GM12878 (cell line): ENCODE results near the gene DISC1. TPM values are rescaled to one million over a fixed set of nuclear protein-coding genes. Genes with fewer than 3 reads are reported as not detected.
"Not testable (repeated sequence)": the region's sequence is repeated elsewhere in the genome, so short reads cannot be mapped to it uniquely, and the experiment has no call there.

Experiments used
- ATAC-seq: fragments of 200-7000 bp; cut with Tn5 transposase; 3 replicates; pipeline ENCODE4 v1.9.1; 2020; ENCODE audit warnings: mild to moderate bottlenecking, moderate library complexity
- BruUV-seq: library from RNA; stranded (reverse); fragments of 400-500 nt; replicated peaks from 2 replicates; lab custom pipeline; 2021; lab: Mats Ljungman, UMichigan
- CTCF ChIA-PET: fragments of 300-600 bp; sonication (Branson Sonifier 250); formaldehyde crosslinking; extraction: SDS; loops from one replicate; lab custom pipeline; 2021; ENCODE audit warnings: inconsistent platforms; lab: Yijun Ruan, JAX
- POLR2A ChIA-PET: fragments of 350-600 bp; formaldehyde crosslinking; extraction: SDS; loops from one replicate; lab custom pipeline; 2021; ENCODE audit warnings: inconsistent platforms; lab: Charles Lee
- RAD21 ChIA-PET: fragments of 300-600 bp; sonication (Branson Sonifier 250); formaldehyde crosslinking; loops from one replicate; lab custom pipeline; 2023; ENCODE audit warnings: antibody characterized with exemption; ENCODE audit not compliant: unreplicated experiment; lab: Charles Lee
- SMC1A ChIA-PET: fragments of 300-600 bp; sonication (Branson Sonifier 250); formaldehyde crosslinking; loops from one replicate; lab custom pipeline; 2023; ENCODE audit not compliant: unreplicated experiment, uncharacterized antibody; lab: Charles Lee
- DNase-seq: peaks from one replicate; pipeline ENCODE4 v3.0.0-alpha.2; 2011; ENCODE audit warnings: low read depth, low spot score
- FAIRE-seq: peaks from 3 replicates; lab custom pipeline; 2011; peaks lifted over from hg19 to GRCh38; lab: Jason Lieb, UNC
- H2AFZ ChIP-seq: 2 replicates; pipeline ENCODE4 v1.6.0; 2011; ENCODE audit warnings: low read depth, low read length, control low read depth; ENCODE audit not compliant: control insufficient read depth
- H3K27ac ChIP-seq: 2 replicates; pipeline ENCODE4 v1.5.1; 2011; ENCODE audit warnings: control low read depth; ENCODE audit not compliant: control insufficient read depth, insufficient read depth
- H3K27me3 ChIP-seq, 2 experiments: replicated peaks in 1 of 2; 2 replicates each; pipeline versions ENCODE4 v1.6.0 to v1.6.1; 2011; ENCODE audit warnings: low read length in 1 of 2; ENCODE audit not compliant: control insufficient read depth in 2 of 2, insufficient read depth in 2 of 2
- H3K36me3 ChIP-seq, 2 experiments: 2 replicates each; pipeline ENCODE4 v1.5.1; 2011; ENCODE audit warnings: low read length in 1 of 2; ENCODE audit not compliant: control insufficient read depth in 2 of 2, insufficient read depth in 2 of 2
- H3K4me1 ChIP-seq: 2 replicates; pipeline ENCODE4 v1.6.1; 2011; ENCODE audit warnings: mild to moderate bottlenecking, low read length, moderate library complexity, mixed read lengths; ENCODE audit not compliant: control insufficient read depth, insufficient read depth
- H3K4me2 ChIP-seq: 2 replicates; pipeline ENCODE4 v1.6.0; 2011; ENCODE audit warnings: control low read depth; ENCODE audit not compliant: control insufficient read depth, insufficient read depth
- H3K4me3 ChIP-seq: fragments of 200-600 bp; sonication (generic); 2 replicates; pipeline ENCODE4 v1.5.1; 2016
- H3K79me2 ChIP-seq: 2 replicates; pipeline ENCODE4 v1.6.0; 2011; ENCODE audit warnings: low read length; ENCODE audit not compliant: control insufficient read depth, insufficient read depth
- H3K9ac ChIP-seq: 2 replicates; pipeline ENCODE4 v1.8.0; 2011; ENCODE audit warnings: low read length, control low read depth, mixed read lengths; ENCODE audit not compliant: control insufficient read depth, insufficient read depth
- H3K9me3 ChIP-seq: replicated peaks from 3 replicates; pipeline ENCODE4 v1.5.1; 2011; ENCODE audit warnings: mild to moderate bottlenecking, low read length; ENCODE audit not compliant: control insufficient read depth, insufficient read depth
- H4K20me1 ChIP-seq: 2 replicates; pipeline ENCODE4 v1.6.0; 2011; ENCODE audit not compliant: control insufficient read depth, insufficient read depth
- MEF2B ChIP-seq: fragments of 450-650 bp; IDR thresholded peaks from 2 replicates; pipeline ENCODE4 v1.6.1; 2018; ENCODE audit warnings: mild to moderate bottlenecking, moderate library complexity; ENCODE audit not compliant: partially characterized antibody, poor library complexity, severe bottlenecking
- NR2C2 ChIP-seq: IDR thresholded peaks from 2 replicates; pipeline ENCODE4 v1.6.1; 2011; ENCODE audit warnings: borderline replicate concordance, low read depth; ENCODE audit not compliant: control insufficient read depth, insufficient read length
- SMAD1 ChIP-seq: fragments of 450-650 bp; IDR thresholded peaks from 2 replicates; pipeline ENCODE4 v1.6.1; 2018; ENCODE audit warnings: mild to moderate bottlenecking, low read depth; ENCODE audit not compliant: partially characterized antibody
- TBL1XR1 ChIP-seq: IDR thresholded peaks from 2 replicates; pipeline ENCODE4 v1.6.1; 2012; ENCODE audit warnings: low read depth, low read length, improper control_type of control experiment
- WGBS: methylation state at CpG from one replicate; pipeline ENCODE4 v1.1.6; 2016; ENCODE audit warnings: low lambda C conversion rate; ENCODE audit not compliant: insufficient replicate concordance, insufficient coverage; ENCODE audit errors: missing lambda C conversion rate; 5-methylcytosine and 5-hydroxymethylcytosine counted together
- in situ Hi-C: fragments of 300-500 bp; cut with MboI; formaldehyde crosslinking; loops from 9 replicates; pipeline ENCODE4 v1.14.3; 2018; ENCODE audit warnings: mixed read lengths
- intact Hi-C: fragments of 100-400 bp; cut with micrococcal nuclease; formaldehyde crosslinking; loops from one replicate; pipeline ENCODE4 v1.14.2; 2022; ENCODE audit not compliant: unreplicated experiment
- polyA plus RNA-seq, 11 experiments: library from polyadenylated mRNA; depleted of rRNA in 4 of 11; unstranded in 6 of 11; stranded (reverse) in 5 of 11; fragments of >200 nt; fragmentation: Nextera tagmentation in 4 of 11; fragmentation: Illumina TruSeq in 1 of 11; extraction: Ambion mirVana in 4 of 11; extraction: Trizol in 1 of 11; gene quantifications; 1 replicate in 1 of 11; 2 replicates in 10 of 11; pipeline versions ENCODE4 v1.2.1 to v1.2.3, GENCODE V29; 2011 to 2016; ENCODE audit warnings: inconsistent platforms in 2 of 11, missing spikeins in 2 of 11, low read depth in 1 of 11
- total RNA-seq, 4 experiments: library from RNA; depleted of rRNA in 3 of 4; stranded (reverse); fragments of >200 nt in 3 of 4; fragmentation: Illumina TruSeq in 1 of 4; extraction: Trizol in 1 of 4; gene quantifications; 2 replicates each; pipeline versions ENCODE4 v1.2.1 to v1.2.3, GENCODE V29; 2013 to 2021
- TF ChIP-seq, protein P1 (sequence below): fragments of 450-650 bp; IDR thresholded peaks from 2 replicates; pipeline ENCODE4 v1.6.1; 2016; ENCODE audit warnings: mild to moderate bottlenecking
- TF ChIP-seq, protein P2 (sequence below): IDR thresholded peaks from 2 replicates; pipeline ENCODE4 v1.6.1; 2011; ENCODE audit warnings: borderline replicate concordance, low read depth, mild to moderate bottlenecking, moderate library complexity, mixed read lengths, low read length; ENCODE audit not compliant: insufficient read depth; ENCODE audit errors: extremely low read length

Gene DISC1
- total and polyA plus RNA-seq, 10 of the 15 experiments (the other 5 are each of a cell fraction or from before 2014, with no cell fraction given), result 0.05 to 0.72 (median 0.19) TPM; not detected in 1

DNA sequence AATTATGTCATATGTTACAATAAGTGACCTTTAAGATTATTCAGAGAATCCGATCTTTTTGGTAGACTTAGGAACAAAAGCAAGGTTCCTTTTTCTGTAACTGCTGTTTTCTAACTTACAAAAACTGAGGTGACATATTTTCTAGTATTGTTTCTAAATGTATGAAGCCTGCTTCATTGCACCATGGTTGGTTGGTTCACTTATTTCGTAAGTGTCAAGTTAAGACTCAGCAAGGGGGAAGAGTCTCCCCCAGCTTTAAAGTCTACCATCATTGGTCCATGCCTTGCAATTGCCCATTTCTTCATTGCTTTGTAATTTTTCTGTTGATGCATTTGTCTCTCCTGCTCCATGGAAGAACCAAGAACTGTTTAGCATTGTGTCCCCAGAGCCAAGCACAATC lies 136.9 kb downstream of the DISC1 start:
- no peak for FAIRE-seq
- ChIA-PET SMC1A (no interaction called here), CTCF (interaction anchor here (0.9 kb wide), 1 partner anchor 40 kb away, joined by 3 read pairs; no protein-coding TSS in a partner anchor), RAD21 (no interaction called here), POLR2A (no interaction called here)
- Histone ChIP-seq H3K27ac (no peak overlapping the region), H3K4me3 (no peak overlapping the region), H3K9me3 (no peaks in the 10 kb centered on the region), H2AFZ (no peak overlapping the region), H3K36me3 (no peaks in the 10 kb centered on the region), H3K4me2 (no peak overlapping the region), H3K4me1 (no peaks in the 10 kb centered on the region), H4K20me1 (no peaks in the 10 kb centered on the region), H3K27me3 (no peaks in the 10 kb centered on the region), H3K9ac (no peak overlapping the region), H3K79me2 (no peaks in the 10 kb centered on the region)
- no peak for DNase-seq
- in situ Hi-C loops (no loop called here), intact Hi-C loops (no loop called here)
- TF ChIP-seq TBL1XR1, result no peak
- TF ChIP-seq, protein P1, sequence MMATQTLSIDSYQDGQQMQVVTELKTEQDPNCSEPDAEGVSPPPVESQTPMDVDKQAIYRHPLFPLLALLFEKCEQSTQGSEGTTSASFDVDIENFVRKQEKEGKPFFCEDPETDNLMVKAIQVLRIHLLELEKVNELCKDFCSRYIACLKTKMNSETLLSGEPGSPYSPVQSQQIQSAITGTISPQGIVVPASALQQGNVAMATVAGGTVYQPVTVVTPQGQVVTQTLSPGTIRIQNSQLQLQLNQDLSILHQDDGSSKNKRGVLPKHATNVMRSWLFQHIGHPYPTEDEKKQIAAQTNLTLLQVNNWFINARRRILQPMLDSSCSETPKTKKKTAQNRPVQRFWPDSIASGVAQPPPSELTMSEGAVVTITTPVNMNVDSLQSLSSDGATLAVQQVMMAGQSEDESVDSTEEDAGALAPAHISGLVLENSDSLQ, result no peak
- no peak for TF ChIP-seq MEF2B
- no peak for TF ChIP-seq SMAD1
- no peak for TF ChIP-seq NR2C2
- TF ChIP-seq, protein P2, sequence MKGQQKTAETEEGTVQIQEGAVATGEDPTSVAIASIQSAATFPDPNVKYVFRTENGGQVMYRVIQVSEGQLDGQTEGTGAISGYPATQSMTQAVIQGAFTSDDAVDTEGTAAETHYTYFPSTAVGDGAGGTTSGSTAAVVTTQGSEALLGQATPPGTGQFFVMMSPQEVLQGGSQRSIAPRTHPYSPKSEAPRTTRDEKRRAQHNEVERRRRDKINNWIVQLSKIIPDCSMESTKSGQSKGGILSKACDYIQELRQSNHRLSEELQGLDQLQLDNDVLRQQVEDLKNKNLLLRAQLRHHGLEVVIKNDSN, result no peak
- BruUV-seq, result no TSS peak
- ATAC-seq, result no peak
- 39% methylated on average over 2 of the region's 2 CpGs for WGBS

DNA sequence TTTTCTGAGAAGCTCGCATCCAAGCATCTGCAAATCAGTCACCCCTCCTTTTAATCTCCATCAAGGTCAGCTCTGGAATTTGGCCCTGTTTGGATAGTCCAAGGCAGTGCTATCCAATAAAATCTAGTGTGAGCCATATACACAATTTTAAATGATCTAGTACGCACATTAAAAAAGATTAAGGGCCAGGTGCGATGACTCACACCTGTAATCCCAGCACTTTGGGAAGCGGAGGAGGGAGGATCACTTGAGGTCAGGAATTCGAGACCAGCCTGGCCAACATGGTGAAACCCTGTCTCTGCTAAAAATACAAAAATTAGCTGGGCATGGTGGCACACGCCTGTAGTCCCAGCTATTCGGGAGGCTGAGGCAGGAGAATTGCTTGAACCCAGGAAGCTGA lies 139.2 kb downstream of the DISC1 start:
- H4K20me1 ChIP-seq, BruUV-seq, H3K4me3 ChIP-seq, H3K9me3 ChIP-seq, H3K36me3 ChIP-seq, in situ Hi-C loops, H3K79me2 ChIP-seq, H3K4me2 ChIP-seq, intact Hi-C loops, DNase-seq, H3K27me3 ChIP-seq, H3K9ac ChIP-seq, FAIRE-seq, H3K4me1 ChIP-seq, ATAC-seq, H3K27ac ChIP-seq, H2AFZ ChIP-seq: not testable (repeated sequence)
- CTCF ChIA-PET, result interaction anchor here (4.6 kb wide), 1 partner anchor 9 kb away, joined by 41 read pairs; no protein-coding TSS in a partner anchor
- POLR2A ChIA-PET, result interaction anchor here (0.6 kb wide), 1 partner anchor 10 kb away, joined by 4 read pairs; no protein-coding TSS in a partner anchor
- RAD21 ChIA-PET, result interaction anchor here (1.2 kb wide), 1 partner anchor 10 kb away, joined by 3 read pairs; no protein-coding TSS in a partner anchor
- WGBS, result 54% methylated on average over 7 of the region's 7 CpGs
- SMC1A ChIA-PET, result interaction anchor here (0.8 kb wide), 1 partner anchor 9 kb away, joined by 3 read pairs; no protein-coding TSS in a partner anchor
